IPS DF 19.7 (cell line): Measurements from ENCODE around the gene CD38.

Source experiments
- DNase-seq: peaks from one replicate; pipeline ENCODE4 v3.0.0-alpha.2; 2013; ENCODE audit warnings: low read depth, low spot score

The CD38 gene

DNA sequence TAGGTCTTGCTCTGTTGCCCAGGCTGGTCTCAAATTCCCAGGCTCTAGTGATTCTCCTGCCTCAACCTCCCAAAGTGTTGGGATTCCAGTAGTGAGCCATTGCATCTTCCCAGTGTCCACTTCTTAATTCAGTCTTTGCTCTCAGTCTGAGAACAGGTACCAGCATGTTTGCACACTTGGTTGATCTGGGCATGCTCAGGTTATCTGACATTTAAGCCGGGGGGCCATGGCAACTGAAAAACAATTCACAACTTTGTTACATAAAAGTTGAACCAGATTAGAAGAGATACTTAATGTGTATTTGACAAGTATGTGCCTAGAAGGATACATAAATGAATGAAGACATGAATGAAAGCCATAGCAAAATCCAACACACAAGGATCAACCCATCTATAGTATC is 121.4 kb downstream of the CD38 start:
- DNase-seq = no peak

DNA sequence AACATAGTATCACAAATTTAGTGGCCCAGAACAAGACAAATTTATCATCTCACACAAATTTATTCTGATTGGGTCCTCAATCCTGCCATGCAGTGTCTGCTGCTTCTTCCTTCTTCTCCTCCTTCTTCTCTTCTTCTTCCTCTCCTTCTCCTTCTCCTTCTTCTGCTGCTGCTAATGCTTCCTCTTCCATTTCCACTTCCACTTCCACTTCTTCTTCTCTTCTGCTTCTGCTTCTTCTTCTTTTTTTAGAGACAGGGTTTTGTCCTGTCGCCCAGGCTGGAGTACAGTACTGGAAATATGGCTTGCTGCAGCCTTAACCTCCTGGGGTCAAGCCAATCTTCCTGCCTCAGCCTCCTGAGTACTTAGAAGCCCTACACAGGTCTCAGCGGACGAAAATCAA is 122.9 kb downstream of the CD38 start:
- no peak for DNase-seq

DNA sequence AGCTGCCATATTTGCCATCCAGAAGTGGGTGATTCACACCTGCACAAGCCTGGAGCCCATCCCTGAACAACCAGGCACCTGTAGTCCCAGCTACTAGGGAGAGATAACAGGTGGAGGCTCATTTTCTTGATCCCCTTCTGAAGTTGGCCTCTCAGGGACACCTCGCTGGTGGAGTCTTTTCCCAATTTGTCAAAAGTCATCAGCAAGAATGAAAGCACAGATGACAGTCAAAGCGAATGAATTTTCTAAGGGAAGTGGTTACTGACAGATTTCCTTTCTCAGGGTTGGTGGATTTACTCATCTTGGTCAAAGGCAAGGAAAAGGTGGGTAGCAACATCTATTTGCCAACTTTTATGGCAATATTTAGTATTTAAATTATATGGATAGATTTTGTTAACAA is 123.9 kb downstream of the CD38 start:
- no peak for DNase-seq

DNA sequence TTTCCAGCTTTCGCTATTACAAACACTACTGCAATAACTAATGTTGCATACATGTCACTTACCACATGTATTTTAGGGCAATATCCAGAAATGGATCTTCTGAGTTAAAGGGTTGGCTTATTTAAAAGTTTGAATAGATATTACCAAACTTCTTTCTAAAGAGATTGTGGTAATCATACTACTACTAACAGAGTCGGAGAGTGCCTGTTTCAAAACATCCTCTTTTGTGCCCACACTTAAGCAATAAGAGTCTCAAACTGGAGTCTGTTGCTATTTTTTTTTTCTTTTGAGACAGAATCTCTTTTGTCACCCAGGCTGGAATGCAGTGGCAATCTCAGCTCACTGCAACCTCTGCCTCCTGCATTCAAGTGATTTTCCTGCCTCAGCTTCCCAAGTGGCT is 124.6 kb downstream of the CD38 start:
- DNase-seq = no peak
